Psoas muscle (tissue), 8 donors: Measurements from ENCODE around the gene EPS8L1. TPM values are rescaled to one million over a fixed set of nuclear protein-coding genes. Genes with fewer than 3 reads are reported as not detected.

Source experiments
- ATAC-seq, 4 donors: fragments of 200-7000 bp; cut with Tn5 transposase; one replicate each; pipeline ENCODE4 v1.9.1; 2020; ENCODE audit warnings: moderate library complexity in 3 of 4, mild to moderate bottlenecking in 2 of 4
- DNase-seq, 2 donors: peaks; one replicate each; pipeline ENCODE4 v3.0.0-alpha.2; 2020
- H3K27ac ChIP-seq: fragments of 200-600 bp; one replicate; pipeline ENCODE4 v1.8.0; 2022
- H3K27me3 ChIP-seq, 3 donors: fragments of 200-600 bp in 1 of 3; one replicate each; pipeline versions ENCODE4 v1.6.1 to v1.8.0; 2013 to 2022; ENCODE audit warnings: low read length in 2 of 3, mild to moderate bottlenecking in 2 of 3, moderate library complexity in 1 of 3; ENCODE audit not compliant: insufficient read depth in 3 of 3
- H3K36me3 ChIP-seq, 2 donors: fragments of 200-600 bp in 1 of 2; one replicate each; pipeline versions ENCODE4 v1.6.1 to v1.8.0; 2013 to 2022; ENCODE audit warnings: low read depth in 1 of 2, mild to moderate bottlenecking in 1 of 2, moderate library complexity in 1 of 2; ENCODE audit not compliant: insufficient read depth in 1 of 2
- H3K4me1 ChIP-seq: fragments of 200-600 bp; one replicate; pipeline ENCODE4 v1.8.0; 2022
- H3K4me3 ChIP-seq: fragments of 200-600 bp; one replicate; pipeline ENCODE4 v1.8.0; 2022; ENCODE audit warnings: mild to moderate bottlenecking
- H3K9me3 ChIP-seq: fragments of 200-600 bp; one replicate; pipeline ENCODE4 v1.8.0; 2022
- WGBS, 3 donors: extraction: QIAGEN DNeasy Blood & Tissue Kit; methylation state at CpG; one replicate each; pipeline versions ENCODE4 v1.1.6 to v1.1.7; 2013; 5-methylcytosine and 5-hydroxymethylcytosine counted together
- intact Hi-C, 2 donors: fragments of 100-400 bp; cut with DNase I; formaldehyde crosslinking; loops; one replicate each; pipeline versions ENCODE4 v1.11.0 to v1.14.2; 2022
- polyA plus RNA-seq, 3 donors: library from polyadenylated mRNA; stranded (reverse); fragments of 200-250 nt; gene quantifications; one replicate each; pipeline ENCODE4 v1.2.3, GENCODE V29; 2013
- total RNA-seq, 4 donors: library from RNA; stranded (reverse); fragmentation: NEBNext Ultra II Directional in 2 of 4; extraction: Animal tissue kit (Norgen Biotek cat#: 25700) in 2 of 4; gene quantifications; one replicate each; pipeline versions ENCODE4 v1.2.1 to v1.2.4, GENCODE V29; 2021 to 2023
- TF ChIP-seq, protein P1 (sequence below): fragments of 200-600 bp; IDR thresholded peaks from one replicate; pipeline ENCODE4 v1.8.0; 2022; ENCODE audit warnings: antibody characterized with exemption
- donor health status: healthy with polysubstance abuse.
- donor health status: DM: no; HTN: no; CAD: no; lungs with moderate emphysema.
- donor health status: Bipolar disorder and iron deficiency.
- donor health status: healthy.
- donor health status: DM: yes; HTN: yes; CAD: no.
- donor health status: DM: no; HTN: no; CAD: no.
- donor health status: DM: no; HTN: no; CAD: no.
- donor health status: DM: yes; HTN: yes; CAD: no.

Gene EPS8L1
- total and polyA plus RNA-seq, 7 donors = 0.53 to 2.5 (median 1.0) TPM

DNA sequence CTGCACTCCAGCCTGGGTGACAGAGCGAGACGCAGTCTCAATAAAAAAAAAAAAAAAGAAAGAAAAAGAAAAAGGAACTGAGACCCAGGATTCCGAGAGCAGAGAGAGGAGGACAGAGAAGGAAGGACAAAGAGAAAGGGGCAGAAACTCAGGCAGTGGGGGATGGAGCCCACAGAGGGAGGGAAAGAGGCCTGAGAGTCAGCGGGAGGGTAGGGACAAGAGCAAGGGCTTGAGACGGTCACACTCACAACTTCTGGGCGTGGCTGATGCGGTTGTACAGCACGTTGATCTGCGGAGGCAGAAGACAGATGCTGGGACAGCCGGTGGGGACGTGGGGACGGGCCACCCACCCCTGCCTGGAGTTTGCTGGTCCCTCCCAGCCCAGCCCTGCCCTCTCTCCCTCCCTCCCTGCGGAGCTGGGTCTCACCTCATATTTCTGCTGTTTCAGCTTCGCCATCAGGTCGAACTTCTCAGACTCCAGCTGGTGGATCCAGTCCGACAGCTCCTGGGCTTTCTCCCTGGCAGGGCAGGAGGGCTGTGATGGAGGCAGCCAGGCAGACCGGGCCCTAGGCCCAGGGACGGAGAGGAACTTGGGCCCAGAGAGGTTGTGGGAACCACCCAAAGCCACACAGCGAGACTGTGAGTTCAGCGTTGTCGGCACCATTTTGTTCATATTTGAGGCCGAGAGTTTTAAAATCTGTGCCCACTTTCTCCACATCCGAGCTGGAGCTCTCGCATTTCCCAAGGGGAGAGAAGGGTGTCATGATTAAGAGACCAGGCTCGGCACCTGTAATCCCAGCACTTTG lies 58.2 kb downstream of the EPS8L1 start:
- Histone ChIP-seq H3K9me3 (no peaks in the 10 kb centered on the region), H3K4me3 (no peak overlapping the region), H3K36me3 (peaks cover 0 to 36% of the 10 kb centered on the region in 2 donors), H3K27ac (peak overlapping the region; percentile 9), H3K27me3 (peaks cover 0 to 20% (median 3%) of the 10 kb centered on the region in 3 donors), H3K4me1 (no peaks in the 10 kb centered on the region)
- ATAC-seq (peak in 2 of 4 donors; percentile 5 to 7), DNase-seq (peak in 1 of 2 donors; percentile 42)
- 58 to 68% (median 59%) methylated on average over 22 to 25 of the region's 25 CpGs for WGBS, 3 donors
- intact Hi-C loops = loop anchor here in 1 of 2 donors (10.0 kb wide), 1 partner anchor 491 kb away; the partner anchor contains the start of gene ZNF784
- TF ChIP-seq, protein P1, sequence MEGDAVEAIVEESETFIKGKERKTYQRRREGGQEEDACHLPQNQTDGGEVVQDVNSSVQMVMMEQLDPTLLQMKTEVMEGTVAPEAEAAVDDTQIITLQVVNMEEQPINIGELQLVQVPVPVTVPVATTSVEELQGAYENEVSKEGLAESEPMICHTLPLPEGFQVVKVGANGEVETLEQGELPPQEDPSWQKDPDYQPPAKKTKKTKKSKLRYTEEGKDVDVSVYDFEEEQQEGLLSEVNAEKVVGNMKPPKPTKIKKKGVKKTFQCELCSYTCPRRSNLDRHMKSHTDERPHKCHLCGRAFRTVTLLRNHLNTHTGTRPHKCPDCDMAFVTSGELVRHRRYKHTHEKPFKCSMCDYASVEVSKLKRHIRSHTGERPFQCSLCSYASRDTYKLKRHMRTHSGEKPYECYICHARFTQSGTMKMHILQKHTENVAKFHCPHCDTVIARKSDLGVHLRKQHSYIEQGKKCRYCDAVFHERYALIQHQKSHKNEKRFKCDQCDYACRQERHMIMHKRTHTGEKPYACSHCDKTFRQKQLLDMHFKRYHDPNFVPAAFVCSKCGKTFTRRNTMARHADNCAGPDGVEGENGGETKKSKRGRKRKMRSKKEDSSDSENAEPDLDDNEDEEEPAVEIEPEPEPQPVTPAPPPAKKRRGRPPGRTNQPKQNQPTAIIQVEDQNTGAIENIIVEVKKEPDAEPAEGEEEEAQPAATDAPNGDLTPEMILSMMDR = no peak

DNA sequence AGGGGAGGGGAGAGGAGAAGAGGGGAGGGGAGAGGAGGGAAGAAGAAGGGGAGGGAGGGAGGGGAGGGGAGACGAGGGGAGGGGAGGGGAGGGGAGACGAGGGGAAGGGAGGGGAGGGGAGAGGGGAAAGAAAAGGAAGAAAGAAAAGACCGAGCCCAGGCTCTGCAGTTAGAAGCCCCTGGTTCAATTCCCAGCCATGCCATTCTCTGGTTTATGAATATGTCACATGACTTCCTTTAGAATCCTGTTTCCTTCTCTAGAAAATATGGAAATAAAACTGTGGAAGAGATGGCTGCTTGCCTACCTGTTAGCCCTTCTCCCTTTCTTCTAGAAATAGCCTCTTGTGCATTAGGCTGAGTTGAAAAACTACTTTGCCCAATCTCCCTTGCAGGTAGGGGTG lies 59.1 kb downstream of the EPS8L1 start:
- TF ChIP-seq, protein P1 = no peak
- Histone ChIP-seq H3K4me3 (no peak overlapping the region), H3K4me1 (no peaks in the 10 kb centered on the region), H3K36me3 (peaks cover 0 to 44% of the 10 kb centered on the region in 2 donors), H3K27ac (no peak overlapping the region), H3K27me3 (peaks cover 0 to 20% (median 3%) of the 10 kb centered on the region in 3 donors), H3K9me3 (no peaks in the 10 kb centered on the region)
- ATAC-seq = no peak
- intact Hi-C loops = loop anchor here in 1 of 2 donors (10.0 kb wide), 1 partner anchor 490 kb away; the partner anchor contains the start of gene ZNF784
- DNase-seq = no peak
- 8 to 30% (median 22%) methylated on average over 1 to 2 of the region's 3 CpGs for whole genome bisulfite sequencing, 3 donors

DNA sequence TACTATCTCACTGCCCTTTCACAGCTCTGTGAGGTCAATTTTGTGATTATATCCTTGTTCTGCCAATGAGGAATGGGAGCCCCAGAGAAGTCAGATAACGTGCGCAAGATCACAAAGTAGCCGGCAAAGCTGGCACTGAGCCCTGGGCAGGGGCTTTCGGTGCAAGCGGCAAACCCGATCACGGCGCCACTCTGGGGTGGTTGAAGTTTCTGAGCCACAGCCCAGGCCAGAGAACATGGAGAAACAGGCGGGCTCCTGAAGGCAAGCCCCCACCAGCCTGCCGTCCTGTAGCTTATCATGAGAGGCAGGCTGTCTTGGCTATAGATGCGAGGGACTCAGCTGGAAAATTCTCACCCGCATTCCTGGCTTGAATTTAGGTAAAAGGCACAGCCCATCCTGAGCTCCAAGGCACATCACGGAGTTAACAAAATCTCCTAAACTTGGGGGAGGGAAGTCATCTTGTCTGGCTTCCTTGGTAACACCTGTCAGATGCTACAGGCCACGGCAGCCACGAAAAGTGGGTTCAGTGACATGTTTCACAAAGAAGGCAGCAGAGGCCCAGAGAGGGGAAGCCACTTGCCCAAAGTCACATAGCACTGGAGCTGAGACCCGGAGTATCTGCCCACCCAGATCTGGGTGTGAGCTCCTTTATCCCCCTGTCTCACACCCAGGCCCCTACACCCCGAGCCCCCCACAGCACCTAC lies 60.9 kb downstream of the EPS8L1 start:
- Histone ChIP-seq H3K36me3 (peaks cover 0 to 58% of the 10 kb centered on the region in 2 donors), H3K9me3 (no peaks in the 10 kb centered on the region), H3K4me1 (no peaks in the 10 kb centered on the region), H3K27me3 (peaks cover 0 to 15% (median 0%) of the 10 kb centered on the region in 3 donors), H3K27ac (no peak overlapping the region), H3K4me3 (no peak overlapping the region)
- intact Hi-C loops = loop anchor here in 1 of 2 donors (10.0 kb wide), 1 partner anchor 488 kb away; the partner anchor contains the start of gene ZNF784
- peak in 1 of 2 donors; percentile 48 for DNase-seq
- TF ChIP-seq, protein P1 = no peak
- no peak for ATAC-seq
- 64 to 69% (median 67%) methylated on average over 17 of the region's 17 CpGs for WGBS, 3 donors

Other genes with a start within 250 kb of the EPS8L1 start
- under 1 TPM in 1 of 4 donors, not detected in 3; 0.17 TPM for gene KIR2DS4, start 243.2 kb upstream of the EPS8L1 start, total RNA-seq
- gene KIR2DS4, start 243.2 kb upstream of the EPS8L1 start, polyA plus RNA-seq = under 1 TPM in 1 of 3 donors, not detected in 2; 0.06 TPM
- gene KIR3DL2, start 225.4 kb upstream of the EPS8L1 start, total RNA-seq = not detected
- under 1 TPM in 1 of 3 donors, not detected in 2; 0.03 TPM for gene KIR3DL2, start 225.4 kb upstream of the EPS8L1 start, polyA plus RNA-seq
- gene FCAR, start 201.6 kb upstream of the EPS8L1 start, total RNA-seq = 1 to 10 TPM in 1 of 4 donors, under 1 TPM in 2, not detected in 1; 0.24 to 1.0 (median 0.27) TPM
- under 1 TPM in 1 of 3 donors, not detected in 2; 0.04 TPM for gene FCAR, start 201.6 kb upstream of the EPS8L1 start, polyA plus RNA-seq
- gene NCR1, start 169.7 kb upstream of the EPS8L1 start, total RNA-seq = under 1 TPM in 2 of 4 donors, not detected in 2; 0.27 to 0.32 TPM
- not detected for gene NCR1, start 169.7 kb upstream of the EPS8L1 start, polyA plus RNA-seq
- not detected for gene NLRP7, start 128.3 kb upstream of the EPS8L1 start, total RNA-seq
- not detected for gene NLRP7, start 128.3 kb upstream of the EPS8L1 start, polyA plus RNA-seq
- gene NLRP2, start 109.5 kb upstream of the EPS8L1 start, total RNA-seq = under 1 TPM in 2 of 4 donors, not detected in 2; 0.13 to 0.30 TPM
- under 1 TPM; 0.03 to 0.15 (median 0.06) TPM for gene NLRP2, start 109.5 kb upstream of the EPS8L1 start, polyA plus RNA-seq
- gene GP6, start 37.6 kb upstream of the EPS8L1 start, total RNA-seq = under 1 TPM in 2 of 4 donors, not detected in 2; 0.18 to 0.28 TPM
- under 1 TPM; 0.09 to 0.38 (median 0.10) TPM for gene GP6, start 37.6 kb upstream of the EPS8L1 start, polyA plus RNA-seq
- 10 to 100 TPM in 3 of 4 donors, 1 to 10 TPM in 1; 4.5 to 18.0 (median 12.9) TPM for gene RDH13, start 12.7 kb upstream of the EPS8L1 start, total RNA-seq
- gene RDH13, start 12.7 kb upstream of the EPS8L1 start, polyA plus RNA-seq = 10 to 100 TPM; 11.5 to 15.1 (median 13.1) TPM
- 10 to 100 TPM; 20.5 to 35.3 (median 24.8) TPM for gene PPP1R12C, start 41.8 kb downstream of the EPS8L1 start, total RNA-seq
- gene PPP1R12C, start 41.8 kb downstream of the EPS8L1 start, polyA plus RNA-seq = 10 to 100 TPM; 28.5 to 59.1 (median 44.4) TPM
- 1,000 to 10,000 TPM; 7,142 to 9,723 (median 8,305) TPM for gene TNNT1, start 73.3 kb downstream of the EPS8L1 start, total RNA-seq
- gene TNNT1, start 73.3 kb downstream of the EPS8L1 start, polyA plus RNA-seq = over 10,000 TPM in 2 of 3 donors, 1,000 to 10,000 TPM in 1; 4,522 to 12,694 (median 10,175) TPM
- gene TNNI3, start 81.9 kb downstream of the EPS8L1 start, total RNA-seq = 10 to 100 TPM in 1 of 4 donors, 1 to 10 TPM in 3; 5.0 to 16.2 (median 7.4) TPM
- gene TNNI3, start 81.9 kb downstream of the EPS8L1 start, polyA plus RNA-seq = 10 to 100 TPM; 13.4 to 17.4 (median 15.2) TPM
- gene DNAAF3, start 90.7 kb downstream of the EPS8L1 start, total RNA-seq = not detected
- gene DNAAF3, start 90.7 kb downstream of the EPS8L1 start, polyA plus RNA-seq = under 1 TPM; 0.06 to 0.47 (median 0.34) TPM
- not detected for gene SYT5, start 104.4 kb downstream of the EPS8L1 start, total RNA-seq
- gene SYT5, start 104.4 kb downstream of the EPS8L1 start, polyA plus RNA-seq = under 1 TPM in 2 of 3 donors, not detected in 1; 0.03 to 0.13 TPM
- gene PTPRH, start 133.6 kb downstream of the EPS8L1 start, total RNA-seq = under 1 TPM in 3 of 4 donors, not detected in 1; 0.15 to 0.18 (median 0.17) TPM
- under 1 TPM; 0.04 to 0.12 (median 0.05) TPM for gene PTPRH, start 133.6 kb downstream of the EPS8L1 start, polyA plus RNA-seq
- gene TMEM86B, start 152.9 kb downstream of the EPS8L1 start, total RNA-seq = 1 to 10 TPM; 2.0 to 2.4 (median 2.3) TPM
- 1 to 10 TPM in 2 of 3 donors, under 1 TPM in 1; 0.68 to 2.1 (median 1.2) TPM for gene TMEM86B, start 152.9 kb downstream of the EPS8L1 start, polyA plus RNA-seq
- gene PPP6R1, start 183.1 kb downstream of the EPS8L1 start, total RNA-seq = 10 to 100 TPM; 38.1 to 51.8 (median 43.9) TPM
- gene PPP6R1, start 183.1 kb downstream of the EPS8L1 start, polyA plus RNA-seq = 10 to 100 TPM; 27.9 to 72.3 (median 50.0) TPM
- 10 to 100 TPM; 23.0 to 34.0 (median 28.6) TPM for gene HSPBP1, start 204.2 kb downstream of the EPS8L1 start, total RNA-seq
- 10 to 100 TPM; 41.8 to 98.2 (median 65.6) TPM for gene HSPBP1, start 204.2 kb downstream of the EPS8L1 start, polyA plus RNA-seq
- 1 to 10 TPM in 2 of 4 donors, under 1 TPM in 2; 0.77 to 1.1 (median 0.92) TPM for gene BRSK1, start 208.1 kb downstream of the EPS8L1 start, total RNA-seq
- gene BRSK1, start 208.1 kb downstream of the EPS8L1 start, polyA plus RNA-seq = under 1 TPM; 0.14 to 0.64 (median 0.53) TPM
- 1 to 10 TPM in 1 of 4 donors, under 1 TPM in 3; 0.38 to 1.1 (median 0.57) TPM for gene TMEM150B, start 249.5 kb downstream of the EPS8L1 start, total RNA-seq
- gene TMEM150B, start 249.5 kb downstream of the EPS8L1 start, polyA plus RNA-seq = under 1 TPM; 0.08 to 0.30 (median 0.23) TPM